GM19455 (cell line): ENCODE data around the gene DENND4C.
"Not testable (repeated sequence)": the region's sequence is repeated elsewhere in the genome, so short reads cannot be mapped to it uniquely, and the experiment has no call there.

Source experiments
- ATAC-seq: cut with Tn5 transposase; IDR thresholded peaks from one replicate; pipeline ENCODE4 v1.9.1; 2021; ENCODE audit not compliant: unreplicated experiment

Gene DENND4C

GRCh38 chr9:19408693-19409400 is 178.4 kb downstream of the DENND4C start, which contains the start of gene ACER2:
Gene ACER2, plus strand, starts transcription at chr9:19409009. Its CDS starts 76 bp downstream, at chr9:19409085.
- peak; percentile 93 for ATAC-seq

DNA sequence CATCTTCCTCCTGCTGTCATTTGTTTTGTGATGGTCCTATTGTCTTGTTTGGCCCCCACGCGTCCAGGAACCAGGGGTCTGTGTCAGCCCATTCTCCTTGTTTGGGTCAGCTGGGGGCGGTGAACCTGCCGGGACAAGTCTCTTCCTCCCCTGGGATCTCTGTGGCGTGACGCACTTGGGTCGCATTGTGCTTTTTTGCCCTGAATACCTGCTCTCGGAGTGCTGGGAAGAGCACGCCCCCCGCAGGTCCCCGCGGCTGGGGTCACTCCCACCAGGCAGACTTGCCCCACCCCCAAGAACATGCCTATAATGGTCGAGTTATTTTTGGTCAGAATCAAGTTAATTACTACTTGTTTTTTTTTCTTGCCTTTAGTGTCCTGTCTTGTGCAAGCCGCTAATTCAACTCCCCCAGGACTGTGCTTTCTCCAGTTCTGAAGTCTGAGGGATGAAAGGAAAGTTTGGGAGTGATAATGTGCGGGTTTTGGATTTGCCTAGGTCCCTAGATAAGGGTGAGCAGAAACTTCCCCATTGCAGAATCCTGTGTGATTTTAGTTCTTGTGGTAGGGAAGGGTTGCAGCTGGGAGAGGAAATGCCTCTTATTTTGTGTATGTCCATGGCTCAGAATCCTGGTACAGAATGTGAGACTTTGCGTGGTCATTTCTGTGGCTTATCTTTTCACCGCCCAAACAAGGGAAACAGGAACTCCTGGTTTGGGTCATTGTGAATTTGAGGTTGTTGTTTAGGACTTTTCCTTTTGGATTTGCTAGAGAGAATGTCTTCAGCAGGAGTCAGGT is 179.1 kb downstream of the DENND4C start:
- peak; percentile 19 for ATAC-seq

GRCh38 chr9:19410195-19410503 is 179.7 kb downstream of the DENND4C start:
- ATAC-seq: no peak

DNA sequence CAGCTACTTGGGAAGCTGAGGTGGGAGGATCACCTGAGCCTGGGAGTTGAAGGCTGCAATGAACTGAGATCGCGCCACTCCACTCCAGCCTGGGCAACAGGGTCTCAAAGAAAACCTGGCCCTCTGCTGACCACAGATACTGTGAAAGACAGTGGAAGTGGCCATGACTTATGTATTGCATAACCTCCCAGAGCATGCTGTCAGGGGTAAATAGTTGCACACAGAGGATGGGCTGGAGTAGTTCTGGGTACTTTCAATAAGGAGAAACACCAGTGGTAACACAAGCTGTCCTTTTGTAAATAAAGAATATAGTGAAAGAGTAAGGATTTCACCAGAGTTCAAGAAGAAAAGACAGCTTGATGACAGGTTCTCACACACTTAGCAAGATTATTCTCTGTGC is 180.1 kb downstream of the DENND4C start:
- no peak for ATAC-seq

GRCh38 chr9:19411316-19411715 is 180.8 kb downstream of the DENND4C start:
- ATAC-seq: no peak

GRCh38 chr9:19413456-19413855 is 183.0 kb downstream of the DENND4C start:
- ATAC-seq: not testable (repeated sequence)

GRCh38 chr9:19416143-19416542 is 185.7 kb downstream of the DENND4C start:
- ATAC-seq: no peak

- ATAC-seq: no peak
Observed at GRCh38 chr9:19420877-19421276, 190.4 kb downstream of the DENND4C start.
